NCI-H2227 (cell line): ENCODE data around the gene INAFM1.

Experiments used
- DNase-seq: peaks from one replicate; lab custom pipeline; 2025; ENCODE audit not compliant: unreplicated experiment; lab: John Stamatoyannopoulos, UW

The INAFM1 gene

DNA sequence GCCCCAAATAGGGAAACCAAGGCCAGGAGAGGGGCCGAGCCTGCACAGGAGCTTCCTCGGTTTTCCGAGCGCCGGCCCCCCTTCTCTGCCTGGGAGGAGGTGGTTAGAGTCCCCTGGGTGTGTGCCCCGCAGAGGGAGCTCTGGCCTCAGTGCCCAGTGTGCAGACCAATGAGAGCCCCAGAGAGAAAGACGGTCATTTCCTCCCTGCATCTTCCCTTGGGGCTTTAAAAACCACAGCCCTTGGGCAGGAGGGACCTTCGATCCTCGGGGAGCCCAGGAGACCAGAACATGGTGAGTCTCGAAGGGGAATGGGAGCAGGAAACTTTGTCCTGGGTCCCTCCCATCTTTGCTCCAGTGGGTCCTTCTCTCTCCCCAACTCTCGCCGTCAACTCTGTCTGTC lies 34.9 kb downstream of the INAFM1 start, which contains the start of gene C5AR1:
Gene C5AR1 (plus strand): TSS at position 254 of the 400 bp plus-strand sequence. CDS start 35 bp downstream, at position 289.
- DNase-seq: no peak

DNA sequence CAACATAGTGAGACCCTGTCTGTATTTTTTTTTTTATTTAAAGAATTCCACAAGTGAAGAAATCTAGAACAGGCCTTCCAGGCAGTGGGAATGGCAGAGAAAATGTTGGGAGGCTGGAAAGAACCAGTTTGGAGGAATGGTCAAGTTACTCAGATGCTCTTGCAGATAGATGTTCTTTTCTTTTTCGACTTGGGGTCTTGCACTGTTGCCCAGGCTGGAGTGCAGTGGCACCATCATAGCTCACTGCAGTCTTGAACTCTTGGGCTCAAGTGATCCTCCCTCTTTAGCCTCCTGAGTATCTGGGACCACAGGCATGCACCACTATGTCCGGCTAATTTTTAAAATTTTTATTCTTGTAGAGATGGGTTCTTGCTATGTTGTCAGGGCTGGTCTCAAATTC lies 35.6 kb downstream of the INAFM1 start:
- no peak for DNase-seq

DNA sequence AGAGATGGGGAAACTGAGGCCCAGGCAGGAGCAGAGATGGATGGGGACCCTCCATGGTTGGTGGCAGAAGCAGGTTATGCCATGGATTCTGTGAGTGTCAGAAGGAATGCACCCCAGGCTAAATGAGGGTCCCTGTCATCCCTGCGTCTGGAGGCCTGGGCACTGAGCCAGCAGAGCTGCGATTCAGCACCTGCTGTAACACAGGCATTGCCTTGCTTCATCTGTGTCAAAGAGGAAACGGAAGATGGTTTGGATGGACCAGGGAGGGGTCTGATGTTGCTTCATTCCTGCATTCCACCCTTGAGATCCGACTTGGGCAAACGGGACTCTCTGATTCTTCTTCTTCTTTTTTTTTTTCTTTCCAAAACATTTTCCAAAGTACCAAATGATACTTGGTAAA lies 36.1 kb downstream of the INAFM1 start:
- DNase-seq: no peak

DNA sequence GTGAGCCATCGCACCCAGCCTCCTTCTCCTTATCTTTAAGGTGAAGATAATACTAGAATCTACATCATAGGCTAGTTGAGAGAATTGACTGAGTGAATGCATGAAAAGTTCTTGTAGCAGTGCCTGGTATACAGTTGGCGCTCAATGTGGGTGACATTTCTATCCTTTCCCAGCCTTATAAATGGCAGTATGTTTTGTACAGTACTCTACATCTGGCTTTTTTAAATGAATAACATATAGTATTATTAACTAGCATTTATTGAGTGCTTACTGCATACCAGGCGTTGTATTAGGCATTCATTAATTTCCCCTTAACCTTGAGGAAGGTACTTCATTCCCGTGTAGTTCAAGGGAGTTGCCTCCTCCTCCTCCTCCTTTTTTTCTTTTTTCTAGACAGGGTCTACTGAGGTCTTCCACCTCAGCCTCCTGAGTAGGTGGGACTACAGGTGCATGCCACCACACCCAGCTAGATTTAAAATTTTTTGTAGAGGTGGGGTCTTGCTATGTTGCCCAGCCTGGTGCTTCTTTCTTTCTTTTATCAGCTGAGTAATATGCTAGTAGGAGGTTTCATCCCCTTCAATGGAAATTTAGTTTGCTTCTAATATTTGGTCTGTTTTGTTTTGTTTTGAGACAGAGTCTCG lies 37.8 kb downstream of the INAFM1 start:
- DNase-seq: no peak

DNA sequence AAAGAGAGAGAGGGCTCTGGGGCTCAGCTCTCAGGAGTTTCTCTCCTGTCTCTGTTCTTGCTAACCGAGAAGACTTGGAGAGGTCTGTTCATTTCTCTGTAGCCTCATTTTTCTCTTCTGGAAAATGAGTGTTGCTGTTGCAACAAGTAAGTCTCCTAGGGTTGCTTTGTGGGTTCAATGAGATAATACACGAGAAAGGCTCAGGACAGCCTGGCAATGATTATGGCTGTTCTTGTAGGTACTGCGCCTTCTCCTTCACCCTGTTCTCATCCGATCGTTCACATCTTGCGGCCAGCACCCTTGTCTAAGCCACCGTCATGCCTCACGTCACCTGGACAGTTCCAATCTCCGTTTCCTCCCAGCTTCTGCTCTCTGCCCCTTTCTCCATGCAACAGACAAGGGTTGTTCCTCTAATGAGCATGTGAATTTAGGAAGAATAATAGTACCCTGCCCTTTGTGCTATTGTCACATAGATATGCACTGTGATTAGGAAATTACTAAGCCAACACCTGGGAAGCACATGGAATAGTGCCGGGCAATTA lies 39.1 kb downstream of the INAFM1 start:
- no peak for DNase-seq

DNA sequence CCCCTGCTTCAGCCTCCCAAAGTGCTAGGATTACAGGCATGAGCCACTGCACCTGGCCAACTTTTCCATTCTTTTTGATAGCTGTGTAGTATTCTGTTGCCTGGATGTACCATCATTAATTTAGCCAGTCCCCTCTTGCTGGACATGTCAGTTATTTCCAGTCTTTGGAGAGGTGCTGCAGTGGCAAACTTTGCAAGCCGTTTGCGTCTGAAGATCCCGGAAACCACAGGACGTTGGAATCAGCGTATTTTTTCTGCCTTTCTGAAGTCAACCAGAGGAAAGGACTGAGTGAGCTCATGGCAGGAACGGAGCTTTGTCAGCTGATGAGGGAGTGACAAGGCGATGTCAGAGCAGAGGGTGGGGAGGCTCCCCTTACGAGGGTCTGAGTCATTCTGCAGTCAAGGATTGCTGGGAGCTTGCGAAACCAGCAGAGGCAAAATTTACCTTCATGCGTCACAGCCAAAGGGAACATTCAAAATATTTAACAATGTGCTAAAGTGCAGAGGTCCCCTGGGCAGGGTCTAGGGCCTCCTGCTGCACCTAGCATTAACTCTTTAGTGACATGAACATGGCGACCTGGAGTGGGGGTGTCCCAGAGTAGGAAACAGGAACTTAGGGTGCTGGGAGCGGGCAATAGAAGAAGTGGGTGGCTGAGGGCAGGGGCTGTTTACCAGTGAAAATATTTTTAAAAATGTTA lies 40.6 kb downstream of the INAFM1 start:
- peak; percentile 16 for DNase-seq

DNA sequence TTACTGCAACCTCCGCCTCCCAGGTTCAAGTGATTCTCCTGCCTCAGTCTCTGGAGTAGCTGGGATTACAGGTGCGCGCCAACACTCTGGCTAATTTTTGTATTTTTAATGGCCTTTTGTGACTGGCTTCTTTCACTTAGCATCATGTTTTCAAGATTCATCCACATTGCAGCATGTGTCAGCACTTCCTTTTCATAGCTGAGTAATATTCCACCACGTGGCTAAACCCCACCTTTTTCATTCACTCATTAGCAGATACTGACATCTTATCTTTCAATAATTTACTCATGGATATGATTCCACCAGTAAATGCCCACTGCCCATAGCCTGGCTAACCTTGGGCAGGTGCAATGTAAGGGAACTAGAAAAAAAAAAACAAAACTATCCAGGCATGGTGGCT lies 41.8 kb downstream of the INAFM1 start:
- DNase-seq: no peak

DNA sequence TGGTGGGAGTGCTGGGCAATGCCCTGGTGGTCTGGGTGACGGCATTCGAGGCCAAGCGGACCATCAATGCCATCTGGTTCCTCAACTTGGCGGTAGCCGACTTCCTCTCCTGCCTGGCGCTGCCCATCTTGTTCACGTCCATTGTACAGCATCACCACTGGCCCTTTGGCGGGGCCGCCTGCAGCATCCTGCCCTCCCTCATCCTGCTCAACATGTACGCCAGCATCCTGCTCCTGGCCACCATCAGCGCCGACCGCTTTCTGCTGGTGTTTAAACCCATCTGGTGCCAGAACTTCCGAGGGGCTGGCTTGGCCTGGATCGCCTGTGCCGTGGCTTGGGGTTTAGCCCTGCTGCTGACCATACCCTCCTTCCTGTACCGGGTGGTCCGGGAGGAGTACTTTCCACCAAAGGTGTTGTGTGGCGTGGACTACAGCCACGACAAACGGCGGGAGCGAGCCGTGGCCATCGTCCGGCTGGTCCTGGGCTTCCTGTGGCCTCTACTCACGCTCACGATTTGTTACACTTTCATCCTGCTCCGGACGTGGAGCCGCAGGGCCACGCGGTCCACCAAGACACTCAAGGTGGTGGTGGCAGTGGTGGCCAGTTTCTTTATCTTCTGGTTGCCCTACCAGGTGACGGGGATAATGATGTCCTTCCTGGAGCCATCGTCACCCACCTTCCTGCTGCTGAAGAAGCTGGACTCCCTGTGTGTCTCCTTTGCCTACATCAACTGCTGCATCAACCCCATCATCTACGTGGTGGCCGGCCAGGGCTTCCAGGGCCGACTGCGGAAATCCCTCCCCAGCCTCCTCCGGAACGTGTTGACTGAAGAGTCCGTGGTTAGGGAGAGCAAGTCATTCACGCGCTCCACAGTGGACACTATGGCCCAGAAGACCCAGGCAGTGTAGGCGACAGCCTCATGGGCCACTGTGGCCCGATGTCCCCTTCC lies 45.5 kb downstream of the INAFM1 start:
- DNase-seq: no peak

DNA sequence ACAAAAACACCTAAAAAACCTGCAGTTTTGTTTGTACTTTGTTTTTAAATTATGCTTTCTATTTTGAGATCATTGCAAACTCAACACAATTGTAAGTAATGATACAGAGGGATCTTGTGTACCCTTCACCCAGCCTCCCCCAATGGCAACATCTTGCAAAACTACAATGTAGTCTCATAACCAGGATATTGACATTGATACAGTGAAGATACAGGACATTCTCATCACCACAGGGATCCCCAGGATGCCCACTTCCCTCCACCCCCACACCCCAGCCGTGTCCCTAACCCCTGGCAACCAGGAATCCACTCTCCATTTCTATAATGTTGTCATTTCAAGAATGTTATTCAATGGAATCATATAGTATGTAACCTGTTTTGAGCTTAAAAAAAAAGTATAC lies 46.9 kb downstream of the INAFM1 start:
- DNase-seq: no peak

DNA sequence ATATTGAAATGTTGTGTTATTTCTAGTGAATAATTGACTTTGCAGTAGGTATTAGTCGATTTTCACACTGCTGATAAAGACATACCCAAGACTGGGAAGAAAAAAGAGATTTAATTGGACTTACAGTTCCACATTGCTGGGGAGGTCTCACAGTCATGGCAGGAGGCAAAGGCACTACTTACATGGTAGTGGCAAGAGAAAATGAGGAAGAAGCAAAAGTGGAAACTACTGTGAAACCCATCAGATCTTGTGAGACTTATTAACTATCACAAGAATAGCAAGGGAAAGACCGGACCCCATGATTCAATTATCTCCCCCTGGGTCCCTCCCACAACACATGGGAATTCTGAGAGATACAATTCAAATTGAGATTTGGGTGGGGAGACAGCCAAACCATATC lies 47.4 kb downstream of the INAFM1 start:
- no peak for DNase-seq

DNA sequence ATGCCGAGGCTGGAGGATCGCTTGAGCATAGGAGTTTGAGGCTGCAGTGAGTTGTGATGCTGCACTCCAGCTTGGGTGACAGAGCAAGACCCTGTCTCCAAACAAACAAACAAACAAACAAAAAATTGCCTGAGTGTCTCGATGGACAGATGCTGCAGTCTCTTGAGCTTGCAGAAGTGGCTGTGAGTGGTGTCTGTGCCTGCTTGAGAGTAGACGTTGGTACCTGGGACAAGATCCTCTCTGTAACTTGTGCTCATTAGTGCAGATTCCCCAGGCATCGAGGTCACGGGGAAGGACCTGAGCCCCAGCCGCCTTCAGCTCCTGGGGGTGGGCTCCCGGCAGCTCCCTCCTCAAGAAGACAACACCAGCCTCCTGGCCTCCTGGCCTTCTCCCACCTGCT lies 48.7 kb downstream of the INAFM1 start:
- no peak for DNase-seq

DNA sequence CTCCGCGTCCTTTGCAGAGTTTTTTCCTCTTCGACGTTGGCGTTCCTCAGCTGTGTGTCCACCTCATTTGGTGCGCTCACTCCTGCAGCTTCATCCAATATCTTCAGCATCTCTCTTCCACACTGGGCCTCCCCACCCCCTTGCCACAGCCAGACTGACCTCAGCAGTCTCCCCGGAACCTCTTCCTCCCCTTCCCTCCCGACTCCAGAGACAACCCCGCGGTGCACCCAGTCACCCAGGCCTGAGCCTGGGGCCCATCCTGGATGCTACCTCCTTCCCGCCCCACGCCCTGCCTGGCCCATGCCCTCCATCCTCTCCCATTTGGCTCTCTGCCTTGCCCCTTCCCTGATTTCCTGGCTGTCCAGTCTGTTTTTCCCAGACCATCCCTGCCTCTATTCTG lies 49.2 kb downstream of the INAFM1 start:
- DNase-seq: no peak

DNA sequence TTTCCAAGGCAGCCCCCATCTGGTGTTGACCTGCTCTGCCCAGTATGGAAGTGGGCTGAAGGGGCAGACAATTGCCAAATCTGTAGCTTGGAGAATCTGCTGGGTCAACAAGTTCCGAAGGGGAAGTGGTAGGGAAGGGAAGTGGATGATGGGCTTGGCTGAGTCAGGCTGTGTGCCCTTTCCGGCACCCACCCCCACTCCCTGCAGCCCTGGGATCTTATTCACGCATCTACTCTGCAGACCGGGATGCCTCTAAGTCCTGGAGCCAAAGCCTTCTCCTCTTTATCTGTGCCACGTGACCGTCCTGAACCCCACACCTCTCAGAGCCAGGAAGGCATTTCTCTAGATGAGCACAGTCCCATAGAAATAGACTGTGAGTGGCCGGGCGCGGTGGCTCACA lies 49.8 kb downstream of the INAFM1 start:
- DNase-seq: no peak
